Left ventricle myocardium inferior (tissue), 1 donor: ENCODE data around the gene ZNF766. TPM values are rescaled to one million over a fixed set of nuclear protein-coding genes. Genes with fewer than 3 reads are reported as not detected.
"Not testable (repeated sequence)": the region's sequence is repeated elsewhere in the genome, so short reads cannot be mapped to it uniquely, and the experiment has no call there.

Source experiments
- DNase-seq: peaks from one replicate; pipeline ENCODE4 v3.0.0-alpha.2; 2020
- H3K27ac ChIP-seq: fragments of 200-600 bp; replicated peaks from 2 replicates; pipeline ENCODE4 v1.8.0; 2021
- H3K27me3 ChIP-seq: fragments of 200-600 bp; 2 replicates; pipeline ENCODE4 v1.8.0; 2021; ENCODE audit warnings: low read depth
- H3K36me3 ChIP-seq: fragments of 200-600 bp; 2 replicates; pipeline ENCODE4 v1.8.0; 2021
- H3K4me1 ChIP-seq: fragments of 200-600 bp; 2 replicates; pipeline ENCODE4 v1.8.0; 2021
- H3K4me3 ChIP-seq: fragments of 200-600 bp; 2 replicates; pipeline ENCODE4 v1.8.0; 2021; ENCODE audit warnings: mild to moderate bottlenecking, moderate library complexity
- H3K9me3 ChIP-seq: fragments of 200-600 bp; replicated peaks from 2 replicates; pipeline ENCODE4 v1.8.0; 2021
- intact Hi-C: fragments of 100-400 bp; cut with micrococcal nuclease; formaldehyde crosslinking; loops from one replicate; pipeline ENCODE4 v1.11.0; 2022
- total RNA-seq: library from RNA; stranded (reverse); fragmentation: NEBNext Ultra II Directional; extraction: Animal tissue kit (Norgen Biotek cat#: 25700); gene quantifications from one replicate; pipeline ENCODE4 v1.2.1, GENCODE V29; 2021
- TF ChIP-seq, protein P1 (sequence below): fragments of 200-600 bp; IDR thresholded peaks from 2 replicates; pipeline ENCODE4 v1.8.0; 2021; ENCODE audit warnings: antibody characterized with exemption, mild to moderate bottlenecking, borderline replicate concordance
- donor health status: DM: no; HTN: yes; CAD: no; lungs with severe emphysema.

The ZNF766 gene
- total RNA-seq, 1 donor from 2014 or later = 9.2 TPM

DNA sequence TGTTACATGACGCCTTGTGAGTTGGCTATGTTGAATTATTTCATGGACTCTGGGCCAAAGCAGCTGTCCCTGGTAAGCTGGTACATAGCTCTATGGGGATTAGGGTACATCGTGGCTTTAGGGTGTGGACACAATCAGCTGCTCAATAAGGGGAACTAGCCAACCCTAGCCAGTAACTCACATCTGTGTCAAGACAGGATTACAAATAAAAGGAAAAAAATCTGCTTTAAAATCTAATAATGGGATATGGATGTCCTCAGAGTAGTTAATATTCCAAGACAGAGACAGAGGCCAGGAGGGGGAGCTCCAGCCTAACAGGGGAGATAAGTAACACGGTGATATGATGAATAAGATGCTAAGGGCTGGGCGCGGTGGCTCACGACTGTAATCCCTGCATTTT lies 21.1 kb upstream of the ZNF766 start:
- Histone ChIP-seq H3K9me3 (no peaks in the 10 kb centered on the region), H3K27me3 (no peaks in the 10 kb centered on the region), H3K4me3 (no peak overlapping the region), H3K27ac (no peak overlapping the region), H3K4me1 (no peaks in the 10 kb centered on the region), H3K36me3 (no peaks in the 10 kb centered on the region)
- intact Hi-C loops = loop anchor here (5.0 kb wide), 1 partner anchor 499 kb away; no protein-coding TSS in a partner anchor
- peak; percentile 43 for DNase-seq
- TF ChIP-seq, protein P1, sequence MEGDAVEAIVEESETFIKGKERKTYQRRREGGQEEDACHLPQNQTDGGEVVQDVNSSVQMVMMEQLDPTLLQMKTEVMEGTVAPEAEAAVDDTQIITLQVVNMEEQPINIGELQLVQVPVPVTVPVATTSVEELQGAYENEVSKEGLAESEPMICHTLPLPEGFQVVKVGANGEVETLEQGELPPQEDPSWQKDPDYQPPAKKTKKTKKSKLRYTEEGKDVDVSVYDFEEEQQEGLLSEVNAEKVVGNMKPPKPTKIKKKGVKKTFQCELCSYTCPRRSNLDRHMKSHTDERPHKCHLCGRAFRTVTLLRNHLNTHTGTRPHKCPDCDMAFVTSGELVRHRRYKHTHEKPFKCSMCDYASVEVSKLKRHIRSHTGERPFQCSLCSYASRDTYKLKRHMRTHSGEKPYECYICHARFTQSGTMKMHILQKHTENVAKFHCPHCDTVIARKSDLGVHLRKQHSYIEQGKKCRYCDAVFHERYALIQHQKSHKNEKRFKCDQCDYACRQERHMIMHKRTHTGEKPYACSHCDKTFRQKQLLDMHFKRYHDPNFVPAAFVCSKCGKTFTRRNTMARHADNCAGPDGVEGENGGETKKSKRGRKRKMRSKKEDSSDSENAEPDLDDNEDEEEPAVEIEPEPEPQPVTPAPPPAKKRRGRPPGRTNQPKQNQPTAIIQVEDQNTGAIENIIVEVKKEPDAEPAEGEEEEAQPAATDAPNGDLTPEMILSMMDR = peak; percentile 68

DNA sequence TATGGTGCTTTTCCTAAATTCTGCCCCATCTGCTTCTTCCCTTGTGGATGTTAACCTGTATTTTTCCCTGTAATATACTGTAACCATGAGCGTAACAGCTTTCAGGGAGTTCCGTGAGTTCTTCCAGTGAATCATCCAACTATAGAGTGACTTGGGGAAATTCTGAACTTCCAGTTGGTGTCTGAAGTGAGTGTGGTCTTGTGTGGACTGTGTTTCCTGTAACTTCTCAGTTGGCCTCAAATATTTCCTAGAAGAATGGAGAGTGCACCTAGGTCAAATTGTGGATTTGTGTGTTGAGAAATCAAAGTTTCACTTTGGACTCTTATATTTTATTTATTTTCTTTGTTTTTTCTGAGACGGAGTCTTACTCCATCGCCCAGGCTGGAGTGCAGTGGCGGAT lies 11.0 kb upstream of the ZNF766 start:
- Histone ChIP-seq H3K36me3 (no peaks in the 10 kb centered on the region), H3K27ac (no peak overlapping the region), H3K9me3 (no peaks in the 10 kb centered on the region), H3K27me3 (no peaks in the 10 kb centered on the region), H3K4me3 (no peak overlapping the region), H3K4me1 (no peaks in the 10 kb centered on the region)
- TF ChIP-seq, protein P1 = no peak
- intact Hi-C loops = no loop called here
- no peak for DNase-seq

DNA sequence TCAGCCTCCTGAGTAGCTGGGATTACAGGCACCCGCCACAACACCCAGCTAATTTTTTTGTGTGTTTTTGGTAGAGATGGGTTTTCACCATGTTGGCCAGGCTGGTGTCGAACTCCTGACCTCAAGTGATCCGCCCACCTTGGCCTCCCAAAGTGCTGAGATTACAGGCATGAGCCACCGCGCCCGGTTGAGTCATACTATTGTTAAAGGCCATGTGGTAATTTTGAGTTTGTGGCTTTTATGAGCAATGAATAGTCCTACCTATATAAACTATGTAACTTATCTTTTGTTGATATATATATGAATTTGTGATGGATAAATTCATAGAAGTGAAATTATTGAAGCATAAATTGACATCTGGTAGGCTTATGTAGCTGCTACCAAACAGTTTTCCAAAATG lies 3.8 kb upstream of the ZNF766 start:
- DNase-seq, H3K27me3 ChIP-seq, H3K36me3 ChIP-seq, H3K27ac ChIP-seq, H3K9me3 ChIP-seq, H3K4me3 ChIP-seq, intact Hi-C loops: not testable (repeated sequence)
- peaks cover 16% of the 10 kb centered on the region for H3K4me1 ChIP-seq

DNA sequence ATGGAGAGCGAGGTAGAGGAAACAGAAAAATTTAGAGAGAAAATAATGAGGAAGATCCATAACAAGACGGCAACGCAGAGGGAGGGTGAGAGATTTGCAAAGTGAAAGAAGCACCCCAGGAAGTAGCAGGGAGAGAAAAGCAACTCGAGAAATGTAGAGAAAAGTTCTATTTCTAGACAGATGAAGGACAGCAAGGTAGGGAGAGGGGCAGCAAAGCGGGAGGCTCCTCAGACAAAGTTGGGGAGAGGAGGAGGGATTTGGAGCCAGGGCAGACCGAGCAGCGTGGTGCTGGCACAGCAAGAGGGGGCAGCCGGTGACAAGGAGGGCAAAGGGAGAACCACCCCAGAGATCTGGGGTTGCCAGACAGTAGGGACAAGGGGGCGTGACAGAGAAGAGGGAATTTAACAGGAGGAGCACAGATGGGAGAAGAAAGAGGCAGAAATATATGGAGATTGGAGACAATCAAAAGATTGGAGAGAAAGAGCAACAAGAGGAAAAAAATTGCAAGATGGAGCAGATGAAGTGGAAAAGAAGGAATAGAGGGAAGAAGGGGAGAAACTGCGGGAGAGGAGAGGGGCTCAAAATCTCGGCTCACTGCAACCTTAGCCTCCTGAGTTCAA lies 989 bp downstream of the ZNF766 start:
- DNase-seq = no peak
- Histone ChIP-seq H3K36me3 (peaks cover 6% of the 10 kb centered on the region), H3K27me3 (no peaks in the 10 kb centered on the region), H3K4me3 (peak overlapping the region; percentile 99), H3K4me1 (peaks cover 43% of the 10 kb centered on the region), H3K9me3 (no peaks in the 10 kb centered on the region), H3K27ac (peak overlapping the region; percentile 97)
- TF ChIP-seq, protein P1 = no peak
- intact Hi-C loops = no loop called here

DNA sequence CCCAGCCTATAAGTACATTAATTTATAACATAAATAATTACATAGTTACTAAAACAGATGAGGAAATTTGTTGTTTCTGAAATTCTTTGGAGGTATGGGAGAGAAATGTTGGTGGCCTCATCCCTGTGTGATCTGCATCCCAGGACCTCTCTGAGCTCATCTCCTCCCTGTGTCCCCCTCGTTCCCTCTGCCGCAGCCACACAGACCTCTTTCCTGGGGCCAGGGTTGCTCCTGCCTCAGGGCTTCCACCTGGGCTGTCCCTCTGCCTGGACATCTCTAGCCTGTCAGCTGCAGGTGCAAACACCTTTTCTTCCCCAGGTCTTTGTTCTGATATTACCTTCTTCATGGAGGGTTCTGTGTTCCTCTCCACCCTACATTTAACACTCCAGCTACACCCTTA lies 3.9 kb downstream of the ZNF766 start:
- no peak for DNase-seq
- no peaks in the 10 kb centered on the region for H3K9me3 ChIP-seq
- peaks cover 6% of the 10 kb centered on the region for H3K36me3 ChIP-seq
- H3K27ac ChIP-seq = no peak overlapping the region
- intact Hi-C loops = no loop called here
- peaks cover 60% of the 10 kb centered on the region for H3K4me1 ChIP-seq
- TF ChIP-seq, protein P1 = no peak
- no peak overlapping the region for H3K4me3 ChIP-seq
- H3K27me3 ChIP-seq = no peaks in the 10 kb centered on the region

DNA sequence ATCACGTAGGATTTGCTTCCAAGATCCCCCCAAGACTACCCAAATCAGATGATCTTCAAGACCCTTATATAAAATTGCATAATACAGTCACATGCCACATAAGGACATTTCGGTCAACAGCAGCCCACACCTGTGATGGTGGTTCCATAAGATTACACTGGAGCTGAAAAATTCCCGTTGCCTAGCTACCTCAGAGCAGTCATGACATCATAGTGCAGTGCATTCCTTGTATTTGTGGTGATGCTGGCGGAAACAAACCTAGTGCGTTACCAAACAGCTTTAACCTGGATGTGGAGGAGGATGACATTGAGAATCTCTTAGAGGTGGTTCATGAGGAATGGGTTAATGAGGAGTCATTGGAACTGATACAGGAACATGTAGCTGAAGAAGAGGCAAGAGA lies 4.8 kb downstream of the ZNF766 start:
- Histone ChIP-seq H3K36me3 (peaks cover 6% of the 10 kb centered on the region), H3K27ac (no peak overlapping the region), H3K27me3 (no peaks in the 10 kb centered on the region), H3K4me3 (no peak overlapping the region), H3K4me1 (peaks cover 55% of the 10 kb centered on the region), H3K9me3 (peaks cover 4% of the 10 kb centered on the region)
- intact Hi-C loops = no loop called here
- DNase-seq = no peak
- TF ChIP-seq, protein P1 = no peak
